LHCN-M2 (cell line): Measurements from ENCODE around the gene IL10RB. TPM values are rescaled to one million over a fixed set of nuclear protein-coding genes. Genes with fewer than 3 reads are reported as not detected.
A peak's percentile ranks its signal among the peaks of the same experiment; 100 is the strongest.
"Not testable (repeated sequence)": the region's sequence is repeated elsewhere in the genome, so short reads cannot be mapped to it uniquely, and the experiment has no call there.

ENCODE experiments used
- DNase-seq: peaks from one replicate; pipeline ENCODE4 v3.0.0-alpha.2; 2012; ENCODE audit warnings: low read depth
- total RNA-seq: library from RNA; depleted of rRNA; stranded (reverse); fragments of >200 nt; gene quantifications from 2 replicates; pipeline ENCODE4 v1.2.3, GENCODE V29; 2014

IL10RB gene
- total RNA-seq, 1 experiment from 2014 or later, result 38.5 TPM

GRCh38 chr21:33240404-33240803 is 25.8 kb upstream of the IL10RB start:
- DNase-seq, result no peak

DNA sequence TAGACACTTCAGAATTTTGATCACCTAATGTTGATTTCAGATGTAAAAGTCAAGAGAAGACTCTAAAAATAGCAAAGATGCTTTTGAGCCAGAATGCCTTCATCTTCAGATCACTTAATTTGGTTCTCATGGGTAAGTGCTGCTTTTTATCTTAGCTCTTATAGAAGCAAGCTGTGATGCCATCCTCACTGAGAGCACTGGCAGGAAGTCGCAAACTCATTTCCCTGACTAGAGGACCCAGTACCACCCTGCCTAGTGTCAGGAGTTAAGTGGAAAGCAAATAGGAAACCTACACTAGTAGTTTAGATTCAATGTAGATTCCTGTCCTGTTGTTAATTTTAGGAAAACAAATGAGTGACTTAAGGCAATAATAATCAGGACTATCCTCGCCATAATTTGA is 24.3 kb upstream of the IL10RB start:
- no peak for DNase-seq

- not testable (repeated sequence) for DNase-seq
These were observed 23.3 kb upstream of the IL10RB start for GRCh38 chr21:33242846-33243245.

DNA sequence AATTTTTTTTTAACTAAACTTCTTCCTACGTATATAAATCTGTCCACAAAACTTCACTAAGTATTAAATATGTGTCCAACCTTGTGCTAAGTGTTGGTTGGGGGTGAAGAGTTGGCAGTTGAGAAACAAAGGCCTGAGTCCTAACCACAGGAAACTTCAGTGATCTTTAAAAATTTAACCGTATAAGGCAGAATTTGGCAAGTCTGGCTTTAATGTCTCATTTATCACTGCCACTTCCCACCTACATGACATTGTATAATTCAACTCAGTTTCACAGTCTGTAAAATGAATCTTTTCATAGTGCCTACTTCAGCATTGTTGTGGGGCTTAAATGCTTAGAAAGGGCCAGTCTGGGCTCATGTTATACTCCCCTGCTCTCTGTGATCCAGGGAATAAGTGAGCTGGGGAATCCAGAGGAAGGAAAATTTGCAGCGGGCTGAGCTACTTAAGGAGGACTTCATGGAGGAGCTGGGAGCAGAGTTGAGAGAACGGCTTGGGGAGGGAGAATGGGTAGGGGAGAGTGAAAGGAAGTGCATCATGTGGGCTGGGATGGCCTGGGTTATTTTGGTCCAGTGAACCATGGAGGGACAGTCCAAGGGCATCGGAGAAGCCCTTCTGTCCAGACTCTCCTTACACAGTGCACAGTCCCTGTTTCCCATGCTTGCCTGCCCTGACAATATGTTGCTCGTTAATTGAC is 21.9 kb upstream of the IL10RB start:
- DNase-seq, result no peak

DNA sequence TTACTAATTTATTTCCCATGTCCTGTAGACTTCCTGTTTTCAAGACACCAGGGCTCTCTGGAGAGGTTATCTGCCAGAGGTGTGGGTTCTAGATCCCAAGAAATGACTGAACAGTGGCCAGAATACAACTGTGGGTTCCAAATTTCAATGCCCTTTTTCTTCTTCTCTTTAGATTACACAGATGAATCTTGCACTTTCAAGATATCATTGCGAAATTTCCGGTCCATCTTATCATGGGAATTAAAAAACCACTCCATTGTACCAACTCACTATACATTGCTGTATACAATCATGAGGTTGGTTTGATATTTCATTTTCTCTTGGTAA is 21.4 kb upstream of the IL10RB start:
- DNase-seq, result no peak

DNA sequence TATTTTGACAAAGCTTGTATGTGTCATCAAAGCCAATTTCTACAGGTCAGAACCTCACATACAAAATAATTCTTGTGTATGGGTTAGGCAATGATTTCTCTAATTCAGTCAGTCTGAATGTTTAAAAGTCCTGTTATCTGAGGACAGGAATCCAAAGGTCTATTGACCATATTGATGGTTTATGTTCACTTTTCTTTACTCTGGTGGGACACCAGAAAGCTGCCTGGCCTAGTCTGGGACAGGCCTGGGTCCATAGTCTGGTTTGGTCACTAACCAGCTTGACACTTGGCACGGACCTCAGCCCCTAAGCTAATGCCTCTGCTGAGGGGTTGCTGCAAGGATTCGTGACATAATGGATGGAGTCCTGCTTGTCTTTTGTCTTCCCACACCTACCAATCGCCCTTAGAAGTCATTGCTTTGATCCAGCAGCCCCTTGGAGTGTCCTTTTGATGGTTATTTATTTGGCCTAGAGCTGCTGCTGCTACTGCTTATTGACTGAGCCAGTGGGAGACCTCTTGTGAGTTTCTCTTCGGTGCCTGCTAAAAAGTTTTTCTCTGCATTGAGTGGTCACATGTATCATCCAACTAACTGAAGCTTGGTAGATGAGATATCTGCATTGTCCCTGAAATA is 20.8 kb upstream of the IL10RB start:
- DNase-seq, result no peak

DNA sequence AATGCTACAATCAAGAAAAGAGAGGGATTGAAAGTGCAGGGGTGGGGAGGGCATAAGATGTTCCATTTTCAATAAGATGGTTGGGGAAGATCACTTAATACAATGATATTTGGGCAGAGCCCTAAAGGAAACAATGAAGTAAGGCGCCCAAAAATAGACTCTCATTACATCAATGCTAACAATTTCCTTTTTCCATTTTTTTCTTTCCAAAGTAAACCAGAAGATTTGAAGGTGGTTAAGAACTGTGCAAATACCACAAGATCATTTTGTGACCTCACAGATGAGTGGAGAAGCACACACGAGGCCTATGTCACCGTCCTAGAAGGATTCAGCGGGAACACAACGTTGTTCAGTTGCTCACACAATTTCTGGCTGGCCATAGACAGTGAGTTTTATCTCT is 19.7 kb upstream of the IL10RB start:
- no peak for DNase-seq

GRCh38 chr21:33246963-33247362 is 19.2 kb upstream of the IL10RB start:
- DNase-seq, result no peak

DNA sequence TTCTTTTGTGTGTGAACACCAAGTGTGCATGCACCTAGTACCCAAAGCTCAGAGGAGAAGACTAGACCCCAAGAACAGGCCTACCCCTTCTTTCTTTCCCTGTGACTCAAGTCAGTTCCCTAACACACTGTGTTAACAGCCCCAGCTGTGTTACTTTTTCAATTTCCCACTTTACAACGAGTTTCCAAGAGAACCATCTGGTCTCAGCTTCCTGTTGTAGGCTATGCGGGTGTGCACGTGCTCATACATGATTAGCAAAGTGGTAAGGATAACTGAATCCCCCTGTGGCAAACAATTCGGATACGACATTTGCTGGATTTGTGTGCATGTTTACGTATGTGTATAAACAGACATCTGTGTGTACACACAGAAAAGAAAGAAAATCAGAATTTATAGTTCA is 18.6 kb upstream of the IL10RB start:
- no peak for DNase-seq

GRCh38 chr21:33249331-33250002 is 16.7 kb upstream of the IL10RB start:
- no peak for DNase-seq

GRCh38 chr21:33251119-33251518 is 15.0 kb upstream of the IL10RB start:
- DNase-seq, result no peak

GRCh38 chr21:33253382-33253781 is 12.8 kb upstream of the IL10RB start:
- not testable (repeated sequence) for DNase-seq

- no peak for DNase-seq
These were observed 11.4 kb upstream of the IL10RB start for GRCh38 chr21:33254766-33255165.

GRCh38 chr21:33255404-33255803 is 10.8 kb upstream of the IL10RB start:
- DNase-seq, result no peak

GRCh38 chr21:33256019-33256418 is 10.1 kb upstream of the IL10RB start:
- no peak for DNase-seq

DNA sequence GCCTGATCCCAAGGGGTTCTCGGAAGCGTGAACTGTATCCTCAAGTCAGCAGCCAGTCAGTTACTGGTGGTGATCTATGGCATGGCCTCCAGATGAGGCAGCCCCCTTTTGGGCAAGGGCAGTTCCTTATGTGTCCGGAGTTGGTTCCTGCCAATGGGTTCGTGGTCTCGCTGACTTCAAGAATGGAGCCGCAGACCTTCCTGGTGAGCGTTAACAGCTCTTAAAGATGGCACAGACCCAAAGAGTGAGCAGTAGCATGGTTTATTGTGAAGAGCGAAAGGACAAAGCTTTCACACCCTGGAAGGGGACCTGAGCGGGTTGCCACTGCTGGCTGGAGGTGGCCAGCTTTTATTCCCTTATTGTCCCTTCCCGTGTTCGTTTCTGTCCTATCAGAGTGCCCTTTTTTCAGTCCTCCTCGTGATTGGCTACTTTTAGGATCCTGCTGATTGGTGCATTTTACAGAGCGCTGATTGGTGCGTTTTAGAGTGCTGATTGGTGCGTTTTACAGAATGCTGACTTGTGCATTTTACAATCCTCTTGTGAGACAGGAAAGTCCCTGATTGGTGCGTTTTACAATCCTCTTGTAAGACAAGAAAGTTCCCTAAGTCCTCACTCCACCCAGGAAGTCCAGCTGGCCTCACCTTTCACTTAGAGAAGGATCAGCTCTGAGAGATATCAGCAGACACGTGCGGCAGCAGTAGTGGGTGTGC is 8.9 kb upstream of the IL10RB start:
- no peak for DNase-seq

DNA sequence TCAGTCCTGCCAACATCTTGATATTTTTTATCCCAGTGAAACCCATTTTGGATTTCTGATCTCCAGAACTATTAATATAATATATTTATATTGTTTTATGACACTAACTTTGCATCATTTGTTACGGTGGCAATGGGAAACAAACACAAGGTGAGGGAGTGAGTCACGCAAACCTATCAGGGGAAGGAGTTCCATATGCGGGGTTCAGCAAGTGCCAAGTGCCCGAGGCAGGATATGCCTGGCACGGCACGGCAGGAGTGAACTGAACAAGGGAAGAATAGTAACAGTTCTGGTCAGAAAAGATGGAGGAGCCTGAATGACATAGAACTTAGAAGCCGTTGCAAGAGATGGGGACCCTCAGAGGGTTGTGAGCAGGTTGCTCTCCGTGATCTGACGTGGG is 7.7 kb upstream of the IL10RB start:
- no peak for DNase-seq

GRCh38 chr21:33259428-33259827 is 6.7 kb upstream of the IL10RB start:
- peak; percentile 26 for DNase-seq

DNA sequence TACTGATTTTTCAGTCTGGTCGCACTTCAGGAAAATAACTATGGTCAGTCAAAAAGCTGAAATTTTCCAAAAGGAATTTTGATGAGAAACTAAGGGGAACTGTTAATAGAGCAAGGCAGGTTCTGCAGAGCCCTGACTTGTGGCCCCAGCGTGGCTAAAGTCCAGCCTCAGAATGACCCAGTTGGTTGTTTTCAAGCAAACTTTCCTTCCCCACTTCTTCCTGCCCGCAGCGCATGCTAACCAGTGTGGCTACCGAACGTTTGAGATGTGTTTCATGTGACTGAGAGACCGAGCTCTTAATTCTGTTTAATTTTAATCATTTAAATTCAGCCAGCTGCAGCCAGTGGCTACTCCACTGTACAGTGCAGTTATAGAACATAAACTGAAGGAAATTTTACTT is 6.2 kb upstream of the IL10RB start:
- no peak for DNase-seq

DNA sequence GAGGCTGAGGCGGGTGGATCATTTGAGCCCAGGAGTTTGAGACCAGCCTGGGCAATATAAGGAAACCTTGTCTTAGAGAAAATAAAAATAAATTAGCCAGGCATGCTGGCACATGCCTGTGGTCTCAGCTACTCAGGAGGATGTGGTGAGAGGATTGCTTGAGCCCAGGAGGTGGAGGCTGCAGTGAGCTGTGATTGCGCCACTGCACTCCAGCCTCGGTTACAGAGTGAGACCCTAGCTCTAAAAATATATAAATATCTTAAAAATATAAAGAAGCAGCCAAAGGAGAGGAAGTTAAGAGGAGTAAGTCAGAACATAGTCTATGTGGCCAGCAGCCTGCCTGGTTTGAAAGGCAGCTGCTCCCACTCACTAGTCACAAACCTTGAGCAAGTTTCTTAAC is 4.5 kb upstream of the IL10RB start:
- peak; percentile 70 for DNase-seq

GRCh38 chr21:33262921-33263320 is 3.2 kb upstream of the IL10RB start:
- DNase-seq, result no peak

- DNase-seq, result no peak
These were observed 1.6 kb upstream of the IL10RB start for GRCh38 chr21:33264561-33264960.

DNA sequence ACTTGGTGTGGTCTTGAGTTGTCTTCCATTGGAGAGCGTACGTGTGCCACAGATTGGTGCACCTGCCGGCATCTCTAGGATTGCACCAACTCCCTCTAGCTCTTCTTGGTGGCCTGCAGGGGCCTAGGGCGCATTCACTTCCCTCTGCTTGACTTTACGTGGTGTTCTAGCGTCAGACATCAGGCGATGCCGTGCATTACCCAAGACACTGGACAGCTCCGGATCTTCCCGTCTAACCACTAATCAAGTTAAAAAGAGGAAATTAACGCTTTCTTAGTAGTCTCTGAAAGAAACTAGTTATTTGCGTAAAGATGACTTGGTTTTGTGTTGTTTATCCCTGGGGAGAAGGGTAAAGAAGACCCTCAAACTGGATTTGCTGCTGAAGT is 510 bp upstream of the IL10RB start:
- no peak for DNase-seq
